IMR-90 (cell line): ENCODE data around the gene KLK1. TPM values are rescaled to one million over a fixed set of nuclear protein-coding genes. Genes with fewer than 3 reads are reported as not detected.

Experiments used
- ATAC-seq: fragments of 200-7000 bp; cut with Tn5 transposase; 2 replicates; pipeline ENCODE4 v1.9.1; 2020; ENCODE audit warnings: low read depth, mild to moderate bottlenecking, moderate library complexity
- BruUV-seq: library from RNA; stranded (reverse); fragments of 400-500 nt; replicated peaks from 2 replicates; lab custom pipeline; 2021; lab: Mats Ljungman, UMichigan
- CTCF ChIA-PET: fragments of 300-600 bp; formaldehyde crosslinking; extraction: SDS; loops from one replicate; lab custom pipeline; 2021; ENCODE audit warnings: antibody characterized with exemption; lab: Yijun Ruan, JAX
- POLR2A ChIA-PET: fragments of 300-600 bp; sonication (Branson Sonifier 250); formaldehyde crosslinking; loops from one replicate; lab custom pipeline; 2022; ENCODE audit warnings: antibody characterized with exemption; ENCODE audit not compliant: unreplicated experiment; lab: Charles Lee
- DNase-seq: peaks from one replicate; pipeline ENCODE4 v3.0.0; 2013
- H2AFZ ChIP-seq: replicated peaks from 2 replicates; pipeline ENCODE3; 2013; ENCODE audit warnings: low read length, mild to moderate bottlenecking; ENCODE audit not compliant: poor library complexity
- H2AK5ac ChIP-seq: 2 replicates; pipeline ENCODE4 v1.6.1; 2013; ENCODE audit warnings: low read depth, low read length, inconsistent platforms
- H2AK9ac ChIP-seq: replicated peaks from 2 replicates; pipeline ENCODE3; 2013; ENCODE audit warnings: mild to moderate bottlenecking, low read depth, low read length, moderate library complexity; ENCODE audit not compliant: poor library complexity
- H2BK120ac ChIP-seq: 2 replicates; pipeline ENCODE4 v1.6.1; 2013; ENCODE audit warnings: low read depth, low read length, inconsistent platforms
- H2BK15ac ChIP-seq: 3 replicates; pipeline ENCODE4 v1.6.1; 2013; ENCODE audit warnings: low read depth, low read length, inconsistent platforms
- H2BK20ac ChIP-seq: 2 replicates; pipeline ENCODE4 v1.6.1; 2013; ENCODE audit warnings: low read depth, mild to moderate bottlenecking, inconsistent platforms, low read length, moderate library complexity
- H2BK5ac ChIP-seq: 2 replicates; pipeline ENCODE4 v1.6.1; 2013; ENCODE audit warnings: mild to moderate bottlenecking, low read depth, low read length, inconsistent platforms; ENCODE audit not compliant: poor library complexity, severe bottlenecking
- H3K14ac ChIP-seq: replicated peaks from 2 replicates; pipeline ENCODE4 v1.6.1; 2013; ENCODE audit warnings: low read depth, low read length, inconsistent platforms
- H3K18ac ChIP-seq: 2 replicates; pipeline ENCODE4 v1.6.1; 2013; ENCODE audit warnings: low read depth, low read length, control low read depth
- H3K23ac ChIP-seq: 2 replicates; pipeline ENCODE4 v1.6.1; 2013; ENCODE audit warnings: low read depth, low read length, inconsistent platforms
- H3K27ac ChIP-seq: 2 replicates; pipeline ENCODE4 v1.5.1; 2013; ENCODE audit warnings: mild to moderate bottlenecking, control low read depth, low read length; ENCODE audit not compliant: insufficient read depth
- H3K27me3 ChIP-seq: 2 replicates; pipeline ENCODE4 v1.6.1; 2013; ENCODE audit warnings: low read length; ENCODE audit not compliant: control insufficient read depth, insufficient read depth
- H3K36me3 ChIP-seq: 2 replicates; pipeline ENCODE4 v1.6.1; 2013; ENCODE audit warnings: low read length, mixed read lengths; ENCODE audit not compliant: control insufficient read depth, insufficient read depth
- H3K4ac ChIP-seq: 2 replicates; pipeline ENCODE4 v1.6.1; 2013; ENCODE audit warnings: low read depth, low read length, inconsistent platforms
- H3K4me1 ChIP-seq: 2 replicates; pipeline ENCODE4 v1.6.1; 2013; ENCODE audit warnings: low read length, mixed read lengths; ENCODE audit not compliant: control insufficient read depth, insufficient read depth
- H3K4me2 ChIP-seq: 2 replicates; pipeline ENCODE4 v1.6.1; 2013; ENCODE audit warnings: low read depth, mild to moderate bottlenecking, control low read depth, low read length, moderate library complexity
- H3K4me3 ChIP-seq: 2 replicates; pipeline ENCODE4 v1.5.1; 2013; ENCODE audit warnings: low read depth, mild to moderate bottlenecking, control low read depth, low read length, moderate library complexity; ENCODE audit not compliant: insufficient read depth
- H3K56ac ChIP-seq: 2 replicates; pipeline ENCODE4 v1.6.1; 2013; ENCODE audit warnings: low read length, inconsistent platforms; ENCODE audit not compliant: insufficient read depth; ENCODE audit errors: extremely low read depth
- H3K79me1 ChIP-seq, 2 experiments: 2 replicates each; pipeline ENCODE4 v1.6.1; 2013; ENCODE audit warnings: low read length in 2 of 2, inconsistent platforms in 1 of 2, low read depth in 1 of 2
- H3K9ac ChIP-seq: 2 replicates; pipeline ENCODE4 v1.6.1; 2013; ENCODE audit warnings: low read depth, low read length, control low read depth
- H3K9me1 ChIP-seq: 2 replicates; pipeline ENCODE4 v1.6.1; 2013; ENCODE audit warnings: low read length, inconsistent platforms; ENCODE audit not compliant: insufficient read depth
- H3K9me3 ChIP-seq: 2 replicates; pipeline ENCODE4 v1.6.1; 2013; ENCODE audit warnings: low read length; ENCODE audit not compliant: control insufficient read depth, insufficient read depth
- H4K20me1 ChIP-seq: 2 replicates; pipeline ENCODE4 v1.6.1; 2013; ENCODE audit warnings: low read length, inconsistent platforms; ENCODE audit not compliant: insufficient read depth
- H4K5ac ChIP-seq: 2 replicates; pipeline ENCODE4 v1.6.1; 2013; ENCODE audit warnings: mild to moderate bottlenecking, low read depth, low read length, control low read depth
- H4K8ac ChIP-seq, 2 experiments: 2 replicates each; pipeline ENCODE4 v1.6.1; 2013; ENCODE audit warnings: low read depth in 2 of 2, low read length in 2 of 2, control low read depth in 1 of 2, inconsistent platforms in 1 of 2
- H4K91ac ChIP-seq: 2 replicates; pipeline ENCODE4 v1.6.1; 2013; ENCODE audit warnings: low read depth, low read length, inconsistent platforms; ENCODE audit not compliant: insufficient read depth
- BHLHE40 ChIP-seq: fragments of 150-350 bp; IDR thresholded peaks from 2 replicates; pipeline ENCODE4 v1.6.1; 2016; ENCODE audit warnings: mild to moderate bottlenecking, low read depth, low read length
- CEBPB ChIP-seq: IDR thresholded peaks from 2 replicates; pipeline ENCODE4 v1.6.1; 2012; ENCODE audit warnings: low read depth, low read length, improper control_type of control experiment
- FOS ChIP-seq: fragments of 150-350 bp; IDR thresholded peaks from 2 replicates; pipeline ENCODE4 v1.6.1; 2016; ENCODE audit warnings: low read depth, low read length
- MXI1 ChIP-seq: IDR thresholded peaks from 2 replicates; pipeline ENCODE4 v1.6.1; 2012; ENCODE audit warnings: low read depth, mild to moderate bottlenecking, low read length, moderate library complexity, borderline replicate concordance
- NFE2L2 ChIP-seq: fragments of 150-350 bp; IDR thresholded peaks from 2 replicates; pipeline ENCODE4 v1.6.1; 2016; ENCODE audit warnings: low read depth, mild to moderate bottlenecking, low read length
- POLR2A ChIP-seq: IDR thresholded peaks from 2 replicates; pipeline ENCODE4 v1.6.1; 2012; ENCODE audit warnings: mild to moderate bottlenecking, low read depth, low read length
- RAD21 ChIP-seq: IDR thresholded peaks from 2 replicates; pipeline ENCODE4 v1.6.1; 2012; ENCODE audit warnings: low read length, improper control_type of control experiment
- SMC3 ChIP-seq: fragments of 150-350 bp; IDR thresholded peaks from 2 replicates; pipeline ENCODE4 v1.6.1; 2016; ENCODE audit warnings: low read depth, mild to moderate bottlenecking, antibody characterized with exemption, low read length, moderate library complexity
- WGBS, 2 experiments: methylation state at CpG; one replicate each; pipeline versions ENCODE4 v1.1.5 to v1.1.7; 2013; ENCODE audit warnings: missing lambda C conversion rate in 2 of 2; ENCODE audit not compliant: insufficient read length in 1 of 2; ENCODE audit errors: extremely low coverage in 2 of 2; 5-methylcytosine and 5-hydroxymethylcytosine counted together
- dilution Hi-C: fragments of 300-500 bp; cut with HindIII; formaldehyde crosslinking; loops from one replicate; pipeline ENCODE4 v1.14.3; 2018; ENCODE audit warnings: low sequenced_read_pairs; ENCODE audit not compliant: unreplicated experiment
- in situ Hi-C: fragments of 300-500 bp; cut with MboI; formaldehyde crosslinking; loops from 3 replicates; pipeline ENCODE4 v1.14.3; 2019; ENCODE audit warnings: low sequenced_read_pairs, inconsistent platforms, mixed read lengths
- intact Hi-C: fragments of 100-400 bp; cut with micrococcal nuclease; formaldehyde crosslinking; loops from 2 replicates; pipeline ENCODE4 v1.10.0; 2022
- polyA plus RNA-seq, 3 experiments: library from polyadenylated mRNA; depleted of rRNA; stranded (reverse); fragments of >200 nt; gene quantifications; 2 replicates each; pipeline ENCODE4 v1.2.3, GENCODE V29; 2012; ENCODE audit warnings: low replicate concordance in 1 of 3
- total RNA-seq: library from RNA; depleted of rRNA; stranded (reverse); fragments of >200 nt; gene quantifications from 2 replicates; pipeline ENCODE4 v1.2.3, GENCODE V29; 2012
- TF ChIP-seq, protein P1 (sequence below): fragments of 150-350 bp; IDR thresholded peaks from 2 replicates; pipeline ENCODE4 v1.6.1; 2017; ENCODE audit warnings: mild to moderate bottlenecking, antibody characterized with exemption, low read length, low read depth
- TF ChIP-seq, protein P2 (sequence below): conservative IDR thresholded peaks from 2 replicates; pipeline ENCODE4 v1.5.1; 2012; ENCODE audit warnings: mild to moderate bottlenecking, low read depth, low read length, improper control_type of control experiment
- TF ChIP-seq, protein P3 (sequence below): fragments of 150-350 bp; IDR thresholded peaks from 2 replicates; pipeline ENCODE4 v1.6.1; 2016; ENCODE audit warnings: low read depth, mild to moderate bottlenecking, low read length, moderate library complexity, borderline replicate concordance

KLK1 gene
- total and polyA plus RNA-seq, 2 of the 4 experiments (the other 2 are of a cell fraction), result not detected

DNA sequence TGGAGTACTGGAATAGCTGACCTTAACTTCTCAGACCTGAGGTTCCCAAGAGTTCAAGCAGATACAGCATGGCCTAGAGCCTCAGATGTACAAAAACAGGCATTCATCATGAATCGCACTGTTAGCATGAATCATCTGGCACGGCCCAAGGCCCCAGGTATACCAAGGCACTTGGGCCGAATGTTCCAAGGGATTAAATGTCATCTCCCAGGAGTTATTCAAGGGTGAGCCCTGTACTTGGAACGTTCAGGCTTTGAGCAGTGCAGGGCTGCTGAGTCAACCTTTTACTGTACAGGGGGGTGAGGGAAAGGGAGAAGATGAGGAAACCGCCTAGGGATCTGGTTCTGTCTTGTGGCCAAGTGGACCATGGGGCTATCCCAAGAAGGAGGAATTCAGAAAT is 37.4 kb upstream of the KLK1 start:
- POLR2A ChIA-PET, result no interaction called here
- Histone ChIP-seq H3K9me1 (no peaks in the 10 kb centered on the region), H3K9me3 (0 out of 2 replicates have a peak, but pooled peaks cover 4% of the 10 kb centered on the region), H4K5ac (no peak overlapping the region), H2BK15ac (no peak overlapping the region), H2BK120ac (no peak overlapping the region), H4K20me1 (no peaks in the 10 kb centered on the region), H3K56ac (no peak overlapping the region), H3K14ac (no peak overlapping the region), H2BK20ac (no peak overlapping the region), H2AK5ac (no peak overlapping the region), H3K27me3 (peaks cover 4% of the 10 kb centered on the region; the same call in 1 of the 2 replicates), H3K23ac (no peak overlapping the region), H3K4me1 (no peaks in the 10 kb centered on the region), H4K8ac (no peak overlapping the region), H3K9ac (no peak overlapping the region), H3K4me3 (no peak overlapping the region), H2AK9ac (no peak overlapping the region), H3K79me1 (no peaks in the 10 kb centered on the region), H3K4ac (no peak overlapping the region), H4K91ac (no peak overlapping the region), H3K4me2 (no peak overlapping the region), H2BK5ac (no peak overlapping the region), H3K18ac (no peak overlapping the region), H3K27ac (no peak overlapping the region), H3K36me3 (no peaks in the 10 kb centered on the region), H2AFZ (no peak overlapping the region)
- intact Hi-C loops, result no loop called here
- DNase-seq (no peak), ATAC-seq (no peak)
- TF ChIP-seq CEBPB (no peak), MXI1 (no peak), RAD21 (no peak), SMC3 (no peak), FOS (no peak), POLR2A (no peak), BHLHE40 (no peak), NFE2L2 (no peak)
- TF ChIP-seq, protein P1, sequence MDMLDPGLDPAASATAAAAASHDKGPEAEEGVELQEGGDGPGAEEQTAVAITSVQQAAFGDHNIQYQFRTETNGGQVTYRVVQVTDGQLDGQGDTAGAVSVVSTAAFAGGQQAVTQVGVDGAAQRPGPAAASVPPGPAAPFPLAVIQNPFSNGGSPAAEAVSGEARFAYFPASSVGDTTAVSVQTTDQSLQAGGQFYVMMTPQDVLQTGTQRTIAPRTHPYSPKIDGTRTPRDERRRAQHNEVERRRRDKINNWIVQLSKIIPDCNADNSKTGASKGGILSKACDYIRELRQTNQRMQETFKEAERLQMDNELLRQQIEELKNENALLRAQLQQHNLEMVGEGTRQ, result no peak
- TF ChIP-seq, protein P2, sequence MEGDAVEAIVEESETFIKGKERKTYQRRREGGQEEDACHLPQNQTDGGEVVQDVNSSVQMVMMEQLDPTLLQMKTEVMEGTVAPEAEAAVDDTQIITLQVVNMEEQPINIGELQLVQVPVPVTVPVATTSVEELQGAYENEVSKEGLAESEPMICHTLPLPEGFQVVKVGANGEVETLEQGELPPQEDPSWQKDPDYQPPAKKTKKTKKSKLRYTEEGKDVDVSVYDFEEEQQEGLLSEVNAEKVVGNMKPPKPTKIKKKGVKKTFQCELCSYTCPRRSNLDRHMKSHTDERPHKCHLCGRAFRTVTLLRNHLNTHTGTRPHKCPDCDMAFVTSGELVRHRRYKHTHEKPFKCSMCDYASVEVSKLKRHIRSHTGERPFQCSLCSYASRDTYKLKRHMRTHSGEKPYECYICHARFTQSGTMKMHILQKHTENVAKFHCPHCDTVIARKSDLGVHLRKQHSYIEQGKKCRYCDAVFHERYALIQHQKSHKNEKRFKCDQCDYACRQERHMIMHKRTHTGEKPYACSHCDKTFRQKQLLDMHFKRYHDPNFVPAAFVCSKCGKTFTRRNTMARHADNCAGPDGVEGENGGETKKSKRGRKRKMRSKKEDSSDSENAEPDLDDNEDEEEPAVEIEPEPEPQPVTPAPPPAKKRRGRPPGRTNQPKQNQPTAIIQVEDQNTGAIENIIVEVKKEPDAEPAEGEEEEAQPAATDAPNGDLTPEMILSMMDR, result no peak
- TF ChIP-seq, protein P3, sequence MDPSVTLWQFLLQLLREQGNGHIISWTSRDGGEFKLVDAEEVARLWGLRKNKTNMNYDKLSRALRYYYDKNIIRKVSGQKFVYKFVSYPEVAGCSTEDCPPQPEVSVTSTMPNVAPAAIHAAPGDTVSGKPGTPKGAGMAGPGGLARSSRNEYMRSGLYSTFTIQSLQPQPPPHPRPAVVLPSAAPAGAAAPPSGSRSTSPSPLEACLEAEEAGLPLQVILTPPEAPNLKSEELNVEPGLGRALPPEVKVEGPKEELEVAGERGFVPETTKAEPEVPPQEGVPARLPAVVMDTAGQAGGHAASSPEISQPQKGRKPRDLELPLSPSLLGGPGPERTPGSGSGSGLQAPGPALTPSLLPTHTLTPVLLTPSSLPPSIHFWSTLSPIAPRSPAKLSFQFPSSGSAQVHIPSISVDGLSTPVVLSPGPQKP, result no peak
- BruUV-seq, result no TSS peak
- dilution Hi-C loops, result no loop called here
- CTCF ChIA-PET, result no interaction called here
- in situ Hi-C loops, result no loop called here
- WGBS, 2 experiments, result 43% methylated on average over 3 of the region's 5 CpGs; no CpG with 5 or more reads in 1 of the 2 experiments
